ENCODE data around the gene CPLX4. TPM values are rescaled to one million over a fixed set of nuclear protein-coding genes. Genes with fewer than 3 reads are reported as not detected.

Gene CPLX4
- total and polyA plus RNA-seq, 2 donors (not counting 1 experiment from before 2014, with no cell fraction given) = not detected

DNA sequence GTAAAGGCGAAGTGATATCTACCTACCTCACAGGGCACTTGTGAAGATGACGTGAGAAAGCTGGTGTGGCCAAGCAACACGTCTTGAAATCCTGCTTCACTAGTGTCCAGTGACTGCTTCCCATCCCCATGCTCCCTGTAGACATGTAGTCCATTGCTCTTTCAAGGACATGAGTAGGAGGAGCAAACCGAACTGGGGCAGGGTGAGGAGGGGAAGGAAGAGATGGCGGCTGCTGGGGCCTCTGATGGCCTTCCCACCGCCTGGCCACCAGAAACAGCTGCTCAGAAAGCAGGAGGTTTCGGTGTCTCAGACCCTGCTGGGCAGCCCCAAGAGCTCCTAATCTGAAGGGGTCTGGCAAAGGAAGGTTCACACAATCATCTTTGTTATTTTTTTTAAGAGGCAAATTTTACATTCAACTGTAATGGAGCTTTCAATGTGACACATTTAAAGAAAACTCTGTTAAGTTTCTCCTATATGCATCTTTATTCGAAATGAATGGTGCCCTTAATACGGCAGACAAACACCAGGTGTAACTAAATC lies 14.7 kb downstream of the CPLX4 start:
- Histone ChIP-seq H3K27ac (ENCODE audit: low read length in 2 of 2) (no peak overlapping the region), H3K27me3 (replicated peaks in 1 of 4; ENCODE audit: control extremely low read depth in 1 of 4, control insufficient read depth in 3 of 4, insufficient read depth in 4 of 4, low read length in 3 of 4) (peaks cover 0 to 25% (median 11%) of the 10 kb centered on the region in 4 experiments), H3K36me3 (replicated peaks in 1 of 2; ENCODE audit: control extremely low read depth in 1 of 2, control insufficient read depth in 1 of 2, extremely low read depth in 1 of 2, insufficient read depth in 2 of 2, low read length in 1 of 2) (no peaks in the 10 kb centered on the region), H3K9ac (ENCODE audit: low read length) (no peak overlapping the region), H4K20me1 (ENCODE audit: control insufficient read depth, insufficient read depth, low read length, poor library complexity, severe bottlenecking) (no peaks in the 10 kb centered on the region), H3K4me1 (ENCODE audit: control insufficient read depth in 2 of 2, insufficient read depth in 2 of 2, low read length in 2 of 2) (peaks cover 7 to 8% of the 10 kb centered on the region in 2 donors), H3K79me2 (ENCODE audit: control insufficient read depth, insufficient read depth, low read length) (no peaks in the 10 kb centered on the region), H3K4me3 (ENCODE audit: control extremely low read depth in 1 of 5, extremely low read depth in 1 of 5, insufficient read depth in 1 of 5, low read depth in 2 of 5, low read length in 4 of 5) (no peak overlapping the region), H3K4me2 (replicated peaks; ENCODE audit: low read depth, low read length, poor library complexity, severe bottlenecking) (no peak overlapping the region), H3K9me3 (ENCODE audit: control extremely low read depth in 1 of 3, control insufficient read depth in 2 of 3, insufficient read depth in 1 of 3, low read length in 2 of 3) (peaks cover 0 to 3% (median 0%) of the 10 kb centered on the region in 3 donors), H2AFZ (ENCODE audit: insufficient read depth, low read depth, low read length, poor library complexity, severe bottlenecking) (no peak overlapping the region)
- no peak overlapping the region for H3K27ac Mint-ChIP-seq
- ATAC-seq (ENCODE audit: low read depth) (no peak), DNase-seq (no peak)
- H3K4me3 Mint-ChIP-seq = no peak overlapping the region
- H3K27me3 Mint-ChIP-seq = peaks cover 46% of the 10 kb centered on the region
- ChIA-PET POLR2A (no interaction called here), CTCF (interaction anchor here (0.6 to 2.9 kb wide), 3 partner anchors 9 to 130 kb away, joined by 3 to 15 read pairs (median 3); no protein-coding TSS in a partner anchor)
- no peaks in the 10 kb centered on the region for H3K4me1 Mint-ChIP-seq
- no peaks in the 10 kb centered on the region for H3K9me3 Mint-ChIP-seq (ENCODE audit: insufficient read depth)
- intact Hi-C loops (cut with micrococcal nuclease) = no loop called here
- WGBS (ENCODE audit: insufficient coverage) = 76% methylated on average over 4 of the region's 9 CpGs
- TF ChIP-seq, protein P1, sequence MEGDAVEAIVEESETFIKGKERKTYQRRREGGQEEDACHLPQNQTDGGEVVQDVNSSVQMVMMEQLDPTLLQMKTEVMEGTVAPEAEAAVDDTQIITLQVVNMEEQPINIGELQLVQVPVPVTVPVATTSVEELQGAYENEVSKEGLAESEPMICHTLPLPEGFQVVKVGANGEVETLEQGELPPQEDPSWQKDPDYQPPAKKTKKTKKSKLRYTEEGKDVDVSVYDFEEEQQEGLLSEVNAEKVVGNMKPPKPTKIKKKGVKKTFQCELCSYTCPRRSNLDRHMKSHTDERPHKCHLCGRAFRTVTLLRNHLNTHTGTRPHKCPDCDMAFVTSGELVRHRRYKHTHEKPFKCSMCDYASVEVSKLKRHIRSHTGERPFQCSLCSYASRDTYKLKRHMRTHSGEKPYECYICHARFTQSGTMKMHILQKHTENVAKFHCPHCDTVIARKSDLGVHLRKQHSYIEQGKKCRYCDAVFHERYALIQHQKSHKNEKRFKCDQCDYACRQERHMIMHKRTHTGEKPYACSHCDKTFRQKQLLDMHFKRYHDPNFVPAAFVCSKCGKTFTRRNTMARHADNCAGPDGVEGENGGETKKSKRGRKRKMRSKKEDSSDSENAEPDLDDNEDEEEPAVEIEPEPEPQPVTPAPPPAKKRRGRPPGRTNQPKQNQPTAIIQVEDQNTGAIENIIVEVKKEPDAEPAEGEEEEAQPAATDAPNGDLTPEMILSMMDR (IDR thresholded peaks at IDR 0.05) = no peak
- TF ChIP-seq EZH2 (IDR thresholded peaks at IDR 0.05; ENCODE audit: borderline replicate concordance, insufficient read depth, low read depth, low read length, poor library complexity, severe bottlenecking) = no peak

DNA sequence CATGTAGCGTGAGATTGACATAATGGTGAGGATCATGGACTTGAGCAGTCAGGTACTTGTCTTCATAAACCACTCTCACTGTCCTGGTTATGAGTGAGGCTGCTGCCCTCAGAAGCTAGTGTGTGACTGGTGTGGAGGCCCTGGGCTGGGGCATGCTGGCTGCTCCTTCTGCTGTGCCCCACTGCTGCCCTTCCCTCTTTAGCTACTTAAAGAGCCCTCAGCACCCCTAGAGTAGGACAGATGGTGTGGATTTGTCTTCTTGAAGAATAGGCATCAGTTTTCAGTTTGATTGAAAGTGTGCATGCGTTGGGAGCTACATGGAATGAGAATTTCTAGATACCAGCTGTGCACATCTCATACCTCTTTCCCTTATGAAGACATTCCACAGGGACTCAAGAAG lies 15.4 kb downstream of the CPLX4 start:
- peaks cover 0 to under 1% of the 10 kb centered on the region in 2 donors for H3K4me1 ChIP-seq (ENCODE audit: control insufficient read depth in 2 of 2, insufficient read depth in 2 of 2, low read length in 2 of 2)
- ATAC-seq (ENCODE audit: low read depth) = no peak
- peaks cover 0 to 21% (median 8%) of the 10 kb centered on the region in 4 experiments for H3K27me3 ChIP-seq (replicated peaks in 1 of 4; ENCODE audit: control extremely low read depth in 1 of 4, control insufficient read depth in 3 of 4, insufficient read depth in 4 of 4, low read length in 3 of 4)
- H2AFZ ChIP-seq (ENCODE audit: insufficient read depth, low read depth, low read length, poor library complexity, severe bottlenecking) = no peak overlapping the region
- H3K36me3 ChIP-seq (replicated peaks in 1 of 2; ENCODE audit: control extremely low read depth in 1 of 2, control insufficient read depth in 1 of 2, extremely low read depth in 1 of 2, insufficient read depth in 2 of 2, low read length in 1 of 2) = no peaks in the 10 kb centered on the region
- no peaks in the 10 kb centered on the region for H3K9me3 ChIP-seq (ENCODE audit: control extremely low read depth in 1 of 3, control insufficient read depth in 2 of 3, insufficient read depth in 1 of 3, low read length in 2 of 3)
- Mint-ChIP-seq H3K4me3 (no peak overlapping the region), H3K27me3 (peaks cover 44% of the 10 kb centered on the region), H3K9me3 (ENCODE audit: insufficient read depth) (no peaks in the 10 kb centered on the region), H3K27ac (no peak overlapping the region), H3K4me1 (no peaks in the 10 kb centered on the region)
- intact Hi-C loops (cut with micrococcal nuclease) = no loop called here
- ChIA-PET CTCF (interaction anchor here (1.4 to 2.9 kb wide), 2 partner anchors 10 to 100 kb away, joined by 3 to 15 read pairs; no protein-coding TSS in a partner anchor), POLR2A (no interaction called here)
- H4K20me1 ChIP-seq (ENCODE audit: control insufficient read depth, insufficient read depth, low read length, poor library complexity, severe bottlenecking) = no peaks in the 10 kb centered on the region
- no peak overlapping the region for H3K4me2 ChIP-seq (replicated peaks; ENCODE audit: low read depth, low read length, poor library complexity, severe bottlenecking)
- DNase-seq = no peak
- no peak overlapping the region for H3K27ac ChIP-seq (ENCODE audit: low read length in 2 of 2)
- TF ChIP-seq, protein P1 (IDR thresholded peaks at IDR 0.05) = no peak
- no peak for TF ChIP-seq EZH2 (IDR thresholded peaks at IDR 0.05; ENCODE audit: borderline replicate concordance, insufficient read depth, low read depth, low read length, poor library complexity, severe bottlenecking)
- no peak overlapping the region for H3K4me3 ChIP-seq (ENCODE audit: control extremely low read depth in 1 of 5, extremely low read depth in 1 of 5, insufficient read depth in 1 of 5, low read depth in 2 of 5, low read length in 4 of 5)
- H3K79me2 ChIP-seq (ENCODE audit: control insufficient read depth, insufficient read depth, low read length) = no peaks in the 10 kb centered on the region
- no CpG with 5 or more reads among the region's 2 CpGs for WGBS (ENCODE audit: insufficient coverage)
- no peak overlapping the region for H3K9ac ChIP-seq (ENCODE audit: low read length)

All from B cell (primary cell).